GM23338 (cell line): ENCODE measurements around the gene ATP1B3. TPM values are rescaled to one million over a fixed set of nuclear protein-coding genes. Genes with fewer than 3 reads are reported as not detected.

Experiments used
- ATAC-seq: fragments of 200-7000 bp; cut with Tn5 transposase; 3 replicates; pipeline ENCODE4 v1.9.1; 2020
- DNase-seq: peaks from one replicate; pipeline ENCODE4 v3.0.0-alpha.2; 2015; ENCODE audit warnings: low spot score
- H2AFZ ChIP-seq: fragments of 200-600 bp; sonication (generic); 2 replicates; pipeline ENCODE4 v1.8.0; 2016; ENCODE audit warnings: antibody characterized with exemption, mild to moderate bottlenecking, moderate library complexity
- H3F3A ChIP-seq: fragments of 200-600 bp; sonication (generic); replicated peaks from 2 replicates; pipeline ENCODE4 v1.8.0; 2017; ENCODE audit warnings: antibody characterized with exemption, mixed run types, low read depth
- H3K27ac ChIP-seq: fragments of 200-600 bp; sonication (generic); 2 replicates; pipeline ENCODE4 v1.6.1; 2016; ENCODE audit warnings: low read depth
- H3K27me3 ChIP-seq: fragments of 200-600 bp; sonication (generic); 2 replicates; pipeline ENCODE4 v1.8.0; 2016; ENCODE audit warnings: mild to moderate bottlenecking, mixed run types, moderate library complexity; ENCODE audit not compliant: insufficient read depth
- H3K36me3 ChIP-seq: fragments of 200-600 bp; sonication (generic); 2 replicates; pipeline ENCODE4 v1.8.0; 2016; ENCODE audit warnings: mild to moderate bottlenecking; ENCODE audit not compliant: insufficient read depth
- H3K4me1 ChIP-seq: fragments of 200-600 bp; sonication (generic); 2 replicates; pipeline ENCODE4 v1.8.0; 2016; ENCODE audit warnings: mild to moderate bottlenecking, moderate library complexity; ENCODE audit not compliant: insufficient read depth
- H3K4me2 ChIP-seq: fragments of 200-600 bp; sonication (generic); 2 replicates; pipeline ENCODE4 v1.7.1; 2017; ENCODE audit warnings: mixed run types
- H3K4me3 ChIP-seq: fragments of 200-600 bp; sonication (generic); 2 replicates; pipeline ENCODE4 v1.6.1; 2016; ENCODE audit warnings: mixed run types
- H3K79me2 ChIP-seq: fragments of 200-600 bp; sonication (generic); replicated peaks from 2 replicates; pipeline ENCODE4 v1.8.0; 2017; ENCODE audit warnings: mild to moderate bottlenecking; ENCODE audit not compliant: insufficient read depth
- H3K9me2 ChIP-seq: fragments of 200-600 bp; sonication (generic); 2 replicates; pipeline ENCODE4 v1.8.0; 2017; ENCODE audit not compliant: insufficient read depth
- H4K20me1 ChIP-seq: fragments of 200-600 bp; sonication (generic); replicated peaks from 2 replicates; pipeline ENCODE4 v1.8.0; 2017; ENCODE audit warnings: mild to moderate bottlenecking; ENCODE audit not compliant: insufficient read depth
- H3K27ac Mint-ChIP-seq: 2 replicates; pipeline ENCODE4 v1.8.0; 2020; ENCODE audit warnings: inconsistent platforms, mild to moderate bottlenecking, moderate library complexity, mixed read lengths
- H3K27me3 Mint-ChIP-seq: 3 replicates; pipeline ENCODE4 v1.8.0; 2022; ENCODE audit warnings: low read depth, mild to moderate bottlenecking, moderate library complexity, mixed read lengths, inconsistent platforms; ENCODE audit not compliant: insufficient read depth, poor library complexity
- H3K36me3 Mint-ChIP-seq: 3 replicates; pipeline ENCODE4 v1.8.0; 2021; ENCODE audit warnings: low read depth, mild to moderate bottlenecking, inconsistent platforms, moderate library complexity, mixed read lengths
- H3K4me1 Mint-ChIP-seq: 3 replicates; pipeline ENCODE4 v1.8.0; 2020; ENCODE audit warnings: mild to moderate bottlenecking, inconsistent platforms, mixed read lengths
- H3K4me3 Mint-ChIP-seq: 3 replicates; pipeline ENCODE4 v1.8.0; 2021; ENCODE audit warnings: moderate library complexity, mild to moderate bottlenecking, inconsistent platforms, mixed read lengths
- H3K9me3 Mint-ChIP-seq: 3 replicates; pipeline ENCODE4 v1.8.0; 2020; ENCODE audit warnings: moderate library complexity, mild to moderate bottlenecking, inconsistent platforms, mixed read lengths
- CTCF ChIP-seq, 2 experiments: fragments of 200-600 bp in 1 of 2; sonication (generic) in 1 of 2; conservative IDR thresholded peaks; 2 replicates each; pipeline versions ENCODE4 v1.5.1 to v1.6.1; 2016 to 2017; ENCODE audit warnings: antibody characterized with exemption in 2 of 2, low read depth in 2 of 2, mild to moderate bottlenecking in 2 of 2, moderate library complexity in 1 of 2
- ETS1 ChIP-seq: IDR thresholded peaks from 2 replicates; pipeline ENCODE4 v1.6.1; 2016; ENCODE audit warnings: antibody characterized with exemption
- EZH2 ChIP-seq: fragments of 200-600 bp; sonication (generic); IDR thresholded peaks from one replicate; pipeline ENCODE4 v1.8.0; 2017; ENCODE audit warnings: antibody characterized with exemption, mild to moderate bottlenecking, low read depth; ENCODE audit not compliant: unreplicated experiment
- JUNB ChIP-seq: IDR thresholded peaks from one replicate; pipeline ENCODE4 v1.6.1; 2016; ENCODE audit warnings: antibody characterized with exemption; ENCODE audit not compliant: unreplicated experiment
- NANOG ChIP-seq: IDR thresholded peaks from 2 replicates; pipeline ENCODE4 v1.6.1; 2016; ENCODE audit warnings: antibody characterized with exemption, borderline replicate concordance
- REST ChIP-seq: IDR thresholded peaks from one replicate; pipeline ENCODE4 v1.6.1; 2018; ENCODE audit warnings: antibody characterized with exemption; ENCODE audit not compliant: unreplicated experiment
- polyA plus RNA-seq: library from polyadenylated mRNA; unstranded; fragments of >200 nt; fragmentation: Nextera tagmentation; extraction: Ambion mirVana; gene quantifications from 2 replicates; pipeline ENCODE4 v1.2.1, GENCODE V29; 2016
- total RNA-seq: library from RNA; depleted of rRNA; stranded (reverse); fragments of >200 nt; shearing (Covaris generic); gene quantifications from 2 replicates; pipeline ENCODE4 v1.2.3, GENCODE V29; 2014

The ATP1B3 gene
- total and polyA plus RNA-seq, 2 experiments from 2014 or later, result 135 to 315 TPM

- TF ChIP-seq CTCF (conservative IDR thresholded peaks at IDR 0.05; ENCODE audit: low read depth in 2 of 2) (no peak), EZH2 (no peak), NANOG (no peak), REST (no peak), JUNB (no peak)
Measured at GRCh38 chr3:141851411-141851810, 25.0 kb upstream of the ATP1B3 start (continued).

- H3K4me2 ChIP-seq, result no peak overlapping the region
- no peaks in the 10 kb centered on the region; the same call in 2 of the 3 replicates for H3K4me1 Mint-ChIP-seq
- H3K36me3 ChIP-seq, result no peaks in the 10 kb centered on the region
- H3K9me2 ChIP-seq, result no peaks in the 10 kb centered on the region
- no peaks in the 10 kb centered on the region; the same call in 2 of the 3 replicates for H3K9me3 Mint-ChIP-seq
- H3K79me2 ChIP-seq, result no peaks in the 10 kb centered on the region
- ATAC-seq (no peak), DNase-seq (no peak)
- H3K4me1 ChIP-seq, result no peaks in the 10 kb centered on the region
- peaks cover 3% of the 10 kb centered on the region for H3K27me3 Mint-ChIP-seq
- H3K27me3 ChIP-seq, result no peaks in the 10 kb centered on the region
- no peaks in the 10 kb centered on the region for H3K36me3 Mint-ChIP-seq
- no peak overlapping the region for H3K4me3 Mint-ChIP-seq
- TF ChIP-seq ETS1, result no peak
- H3K4me3 ChIP-seq, result no peak overlapping the region
- H3K27ac Mint-ChIP-seq, result no peak overlapping the region
- H4K20me1 ChIP-seq, result no peaks in the 10 kb centered on the region
- H3F3A ChIP-seq, result no peaks in the 10 kb centered on the region
- H3K27ac ChIP-seq, result no peak overlapping the region
- H2AFZ ChIP-seq, result no peak overlapping the region
Measured at GRCh38 chr3:141853081-141853601, 23.3 kb upstream of the ATP1B3 start.
